KOPT-K1 (cell line): ENCODE results near the gene GLOD4.

Experiments
- H3K27ac ChIP-seq: fragments of 200-600 bp; sonication (generic); 2 replicates; pipeline ENCODE4 v1.5.1; 2016; ENCODE audit warnings: antibody characterized with exemption, mild to moderate bottlenecking, low read depth, low read length; ENCODE audit not compliant: poor library complexity, severe bottlenecking
- H3K36me3 ChIP-seq: fragments of 200-600 bp; sonication (generic); 2 replicates; pipeline ENCODE4 v1.5.1; 2017; ENCODE audit warnings: antibody characterized with exemption, mild to moderate bottlenecking, low read length, moderate library complexity; ENCODE audit not compliant: insufficient read depth
- H3K9me3 ChIP-seq: fragments of 200-600 bp; sonication (generic); 2 replicates; pipeline ENCODE4 v1.5.1; 2017; ENCODE audit warnings: antibody characterized with exemption, low read length, mild to moderate bottlenecking; ENCODE audit not compliant: insufficient read depth, poor library complexity, severe bottlenecking

The GLOD4 gene

DNA sequence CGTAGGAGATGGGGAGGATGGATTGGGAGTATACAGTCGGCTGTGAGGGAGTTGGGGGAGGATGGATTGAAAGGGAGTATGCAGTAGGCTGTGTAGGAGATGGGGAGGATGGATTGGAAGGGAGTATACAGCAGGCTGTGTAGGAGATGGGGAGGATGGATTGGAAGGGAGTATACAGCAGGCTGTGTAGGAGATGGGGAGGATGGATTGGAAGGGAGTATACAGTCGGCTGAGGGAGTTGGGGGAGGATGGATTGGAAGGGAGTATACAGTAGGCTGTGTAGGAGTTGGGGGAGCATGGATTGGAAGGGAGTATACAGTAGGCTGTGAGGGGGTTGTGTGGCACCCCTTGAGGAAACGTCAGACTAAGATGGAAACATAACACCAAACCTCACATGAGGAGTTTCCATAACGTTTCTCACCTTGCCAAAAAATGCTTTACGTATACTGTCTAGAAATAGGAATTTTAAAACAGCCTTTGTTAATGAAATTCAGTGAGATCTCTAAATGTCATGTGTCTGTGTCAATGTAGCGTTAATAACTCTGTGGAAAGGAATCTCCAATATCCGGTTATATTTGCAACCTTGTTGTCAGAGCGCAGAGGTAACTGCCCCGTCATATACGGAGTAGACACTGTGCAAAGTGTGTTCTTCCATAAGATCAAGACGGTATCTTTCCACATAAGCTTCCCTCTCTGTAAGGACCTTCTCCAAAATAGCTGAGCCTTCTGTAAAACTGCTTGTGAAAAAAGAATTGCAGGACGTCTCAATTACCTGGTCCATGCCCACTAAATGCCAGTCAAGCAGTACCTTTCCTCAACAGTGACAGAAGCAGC lies 61.2 kb downstream of the GLOD4 start:
- Histone ChIP-seq H3K9me3 (no peaks in the 10 kb centered on the region), H3K27ac (no peak overlapping the region)

DNA sequence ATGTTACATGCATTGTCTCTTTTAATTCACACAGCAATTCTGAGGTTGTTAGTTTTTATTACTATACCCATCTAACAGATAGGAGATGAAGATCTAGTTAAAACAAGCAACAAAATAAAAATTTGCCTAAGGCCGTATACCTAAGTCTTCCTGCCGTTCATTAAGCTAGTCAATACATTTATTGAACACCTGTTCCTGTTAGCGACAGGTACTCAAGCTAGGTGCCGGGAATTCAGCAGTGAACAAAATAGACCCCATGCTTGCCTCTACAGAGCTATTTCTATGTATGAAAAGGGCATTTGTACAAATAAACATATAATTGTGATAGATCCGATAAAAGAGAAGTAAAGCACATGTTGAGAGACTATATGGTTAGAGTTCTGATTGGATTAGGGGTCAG lies 64.0 kb downstream of the GLOD4 start:
- Histone ChIP-seq H3K9me3 (no peaks in the 10 kb centered on the region), H3K36me3 (no peaks in the 10 kb centered on the region), H3K27ac (no peak overlapping the region)

More for the DNA sequence above, 61.2 kb downstream of the GLOD4 start:
- H3K36me3 ChIP-seq, result no peaks in the 10 kb centered on the region
